Ovary (tissue), 9 donors: Measurements from ENCODE around the gene OPHN1. TPM values are rescaled to one million over a fixed set of nuclear protein-coding genes. Genes with fewer than 3 reads are reported as not detected.
A peak's percentile ranks its signal among the peaks of the same experiment; 100 is the strongest.

Experiments
- DNase-seq, 5 donors: peaks; one replicate each; pipeline ENCODE4 v3.0.0-alpha.2; 2019 to 2020
- H3K27ac ChIP-seq, 2 donors: fragments of 200-600 bp; one replicate each; pipeline versions ENCODE4 v1.5.1 to v1.8.0; 2019 to 2022
- H3K27me3 ChIP-seq: fragments of 200-600 bp; one replicate; pipeline ENCODE4 v1.8.0; 2022
- H3K36me3 ChIP-seq: fragments of 200-600 bp; sonication (generic); one replicate; pipeline ENCODE4 v1.5.1; 2019
- H3K4me1 ChIP-seq: one replicate; pipeline ENCODE4 v1.8.1; 2013; ENCODE audit warnings: mild to moderate bottlenecking, moderate library complexity; ENCODE audit not compliant: insufficient read depth
- H3K4me3 ChIP-seq: fragments of 200-600 bp; sonication (generic); one replicate; pipeline ENCODE4 v1.5.1; 2017
- H3K9me3 ChIP-seq, 2 donors: fragments of 200-600 bp in 1 of 2; sonication (generic) in 1 of 2; one replicate each; pipeline versions ENCODE4 v1.5.1 to v1.8.1; 2013 to 2019; ENCODE audit warnings: mild to moderate bottlenecking in 1 of 2, moderate library complexity in 1 of 2
- CTCF ChIP-seq, 3 donors: fragments of 450-650 bp in 2 of 3; fragments of 200-600 bp in 1 of 3; IDR thresholded peaks; one replicate each; pipeline versions ENCODE4 v1.5.1 to v1.8.0; 2016 to 2022; ENCODE audit warnings: antibody characterized with exemption in 3 of 3, mild to moderate bottlenecking in 1 of 3
- EP300 ChIP-seq: sonication (generic); formaldehyde crosslinking; IDR thresholded peaks from one replicate; pipeline ENCODE4 v1.6.1; 2017; ENCODE audit warnings: antibody characterized with exemption
- POLR2A ChIP-seq: fragments of 450-650 bp; IDR thresholded peaks from one replicate; pipeline ENCODE4 v1.6.1; 2017; ENCODE audit warnings: antibody characterized with exemption, mild to moderate bottlenecking, moderate library complexity
- WGBS, 3 donors: extraction: QIAGEN DNeasy Blood & Tissue Kit in 1 of 3; methylation state at CpG; one replicate each; pipeline versions ENCODE4 v1.1.5 to v1.1.7; 2013 to 2017; 5-methylcytosine and 5-hydroxymethylcytosine counted together
- intact Hi-C, 4 donors: fragments of 100-400 bp; cut with DNase I; formaldehyde crosslinking; loops; one replicate each; pipeline versions ENCODE4 v1.11.0 to v1.15.1; 2022 to 2023
- polyA plus RNA-seq, 2 donors: library from polyadenylated mRNA; stranded (reverse); fragments of 200-250 nt in 1 of 2; fragments of 350-450 nt in 1 of 2; fragmentation: Illumina TruSeq in 1 of 2; extraction: RNeasy Lipid Tissue Mini Kit (QIAGEN cat#74804) in 1 of 2; gene quantifications; one replicate each; pipeline ENCODE4 v1.2.3, GENCODE V29; 2013 to 2014
- total RNA-seq, 7 donors: library from RNA; depleted of rRNA in 2 of 7; stranded (reverse); fragments of >200 nt in 2 of 7; fragmentation: NEBNext Ultra II Directional in 3 of 7; extraction: Animal tissue kit (Norgen Biotek cat#: 25700) in 3 of 7; gene quantifications; one replicate each; pipeline versions ENCODE4 v1.1.0 to v1.2.4, GENCODE V29; 2016 to 2023
- donor health status: DM: no; HTN: no; CAD: no; lungs with moderate emphysema.
- donor health status: DM: no; HTN: no; CAD: no.
- donor health status: Bipolar disorder and iron deficiency.
- donor health status: DM: yes; HTN: yes; CAD: no.
- donor health status: DM: no; HTN: no; CAD: no.
- donor health status: DM: yes; HTN: yes; CAD: no.

Gene OPHN1
- total and polyA plus RNA-seq, 9 donors = 2.3 to 9.2 (median 6.9) TPM

GRCh38 chrX:68432648-68433047, 647 bp downstream of the OPHN1 start:
- intact Hi-C loops = no loop called here
- DNase-seq = no peak
- peak overlapping the region; percentile 58 to 62 for H3K27ac ChIP-seq
- no peaks in the 10 kb centered on the region for H3K27me3 ChIP-seq
- peak overlapping the region; percentile 58 for H3K4me3 ChIP-seq
- TF ChIP-seq CTCF (IDR thresholded peaks at IDR 0.05) (no peak), EP300 (no peak), POLR2A (no peak)
- WGBS, 3 donors = 32 to 44% (median 42%) methylated on average over 12 of the region's 12 CpGs
- H3K9me3 ChIP-seq = no peaks in the 10 kb centered on the region
- no peaks in the 10 kb centered on the region for H3K36me3 ChIP-seq
- peaks cover 2% of the 10 kb centered on the region for H3K4me1 ChIP-seq

GRCh38 chrX:68431836-68432235, 1.5 kb downstream of the OPHN1 start:
- TF ChIP-seq EP300 = no peak
- TF ChIP-seq CTCF (IDR thresholded peaks at IDR 0.05) = no peak
- no peak for TF ChIP-seq POLR2A
- intact Hi-C loops = no loop called here
- Histone ChIP-seq H3K27me3 (no peaks in the 10 kb centered on the region), H3K4me1 (peaks cover 2% of the 10 kb centered on the region), H3K9me3 (no peaks in the 10 kb centered on the region), H3K36me3 (no peaks in the 10 kb centered on the region), H3K4me3 (no peak overlapping the region), H3K27ac (no peak overlapping the region)
- 39% methylated on average over 2 of the region's 2 CpGs for WGBS, 3 donors
- no peak for DNase-seq

DNA sequence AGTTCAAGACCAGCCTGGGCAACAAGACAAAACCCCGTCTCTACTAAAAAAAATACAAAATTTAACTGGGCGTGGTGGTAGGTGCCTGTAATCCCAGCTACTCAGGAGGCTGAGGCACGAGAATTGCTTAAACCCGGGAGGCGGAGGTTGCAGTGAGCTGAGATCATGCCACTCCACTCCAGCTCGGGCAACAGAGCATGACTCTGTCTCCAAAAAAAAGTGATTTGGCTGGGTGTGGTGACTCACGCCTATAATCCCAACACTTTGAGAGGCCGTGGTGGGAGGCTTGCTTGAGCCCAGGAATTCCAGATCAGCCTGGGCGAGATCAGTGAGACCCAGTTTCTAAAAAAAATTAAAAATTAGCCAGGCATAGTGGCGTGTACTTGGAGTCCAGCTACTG, 4.1 kb downstream of the OPHN1 start:
- Histone ChIP-seq H3K27me3 (no peaks in the 10 kb centered on the region), H3K4me3 (no peak overlapping the region), H3K36me3 (no peaks in the 10 kb centered on the region), H3K4me1 (peaks cover 2% of the 10 kb centered on the region), H3K27ac (no peak overlapping the region), H3K9me3 (no peaks in the 10 kb centered on the region)
- TF ChIP-seq EP300 (no peak), CTCF (IDR thresholded peaks at IDR 0.05) (no peak), POLR2A (no peak)
- intact Hi-C loops = no loop called here
- no peak for DNase-seq
- WGBS, 3 donors = 77 to 84% (median 82%) methylated on average over 10 of the region's 10 CpGs

GRCh38 chrX:68428431-68428830, 4.9 kb downstream of the OPHN1 start:
- WGBS, 3 donors = 76 to 83% (median 79%) methylated on average over 3 of the region's 3 CpGs
- no peak for TF ChIP-seq CTCF (IDR thresholded peaks at IDR 0.05)
- intact Hi-C loops = no loop called here
- Histone ChIP-seq H3K4me3 (no peak overlapping the region), H3K9me3 (no peaks in the 10 kb centered on the region), H3K36me3 (no peaks in the 10 kb centered on the region), H3K4me1 (peaks cover 2% of the 10 kb centered on the region), H3K27me3 (no peaks in the 10 kb centered on the region), H3K27ac (no peak overlapping the region)
- DNase-seq = no peak

DNA sequence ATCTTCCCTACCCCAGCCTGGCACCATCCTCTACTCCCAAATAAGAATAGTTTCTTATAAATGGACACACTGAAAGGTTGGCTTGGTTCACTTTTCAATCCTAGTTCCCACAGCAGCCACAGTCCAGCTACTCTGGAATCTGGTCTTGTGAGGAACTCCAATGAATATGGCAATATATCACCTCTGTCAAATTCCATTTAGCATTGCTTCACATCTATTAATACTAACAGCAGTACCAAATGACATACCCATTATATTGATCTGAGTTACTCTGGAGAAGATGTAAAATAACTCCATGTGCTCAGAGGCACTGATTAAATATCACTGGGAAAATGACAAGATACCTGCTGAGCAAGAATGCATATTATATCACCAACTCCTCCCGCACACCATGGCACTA, 8.6 kb downstream of the OPHN1 start:
- no peaks in the 10 kb centered on the region for H3K9me3 ChIP-seq
- intact Hi-C loops = no loop called here
- no peak for TF ChIP-seq EP300
- TF ChIP-seq POLR2A = no peak
- no peak for TF ChIP-seq CTCF (IDR thresholded peaks at IDR 0.05)

More for the DNA sequence above, 8.6 kb downstream of the OPHN1 start:
- no peaks in the 10 kb centered on the region for H3K4me1 ChIP-seq
- no peak overlapping the region for H3K4me3 ChIP-seq
- no peak overlapping the region for H3K27ac ChIP-seq
- H3K36me3 ChIP-seq = no peaks in the 10 kb centered on the region
- 79 to 93% (median 91%) methylated on average over 1 of the region's 1 CpG for WGBS, 3 donors
- no peaks in the 10 kb centered on the region for H3K27me3 ChIP-seq
- DNase-seq = no peak
